Progenitor cell of endocrine pancreas (in vitro differentiated cells): ENCODE data around the gene KLKB1. TPM values are rescaled to one million over a fixed set of nuclear protein-coding genes. Genes with fewer than 3 reads are reported as not detected.

Source experiments
- DNase-seq: peaks from one replicate; pipeline ENCODE4 v3.0.0; 2021; ENCODE audit warnings: low spot score; ENCODE audit not compliant: unreplicated experiment
- H3K27ac Mint-ChIP-seq: 2 replicates; pipeline ENCODE4 v1.8.0; 2021; ENCODE audit warnings: mild to moderate bottlenecking, moderate library complexity, mixed read lengths
- H3K27me3 Mint-ChIP-seq: 2 replicates; pipeline ENCODE4 v1.8.0; 2021; ENCODE audit warnings: mixed read lengths
- H3K36me3 Mint-ChIP-seq: 2 replicates; pipeline ENCODE4 v1.8.0; 2022; ENCODE audit warnings: mixed read lengths; ENCODE audit not compliant: insufficient read depth
- H3K4me1 Mint-ChIP-seq: 2 replicates; pipeline ENCODE4 v1.8.0; 2021; ENCODE audit warnings: low read depth, mixed read lengths
- H3K4me3 Mint-ChIP-seq: 2 replicates; pipeline ENCODE4 v1.8.0; 2021; ENCODE audit warnings: low read depth, mild to moderate bottlenecking, moderate library complexity, mixed read lengths
- H3K9me3 Mint-ChIP-seq: 2 replicates; pipeline ENCODE4 v1.8.0; 2021; ENCODE audit warnings: low read depth, mixed read lengths
- total RNA-seq: library from RNA; stranded (reverse); gene quantifications from 2 replicates; pipeline ENCODE4 v1.2.1, GENCODE V29; 2021
- TF ChIP-seq, protein P1 (sequence below): fragments of 200-600 bp; sonication (generic); IDR thresholded peaks from one replicate; pipeline ENCODE4 v1.5.0; 2021; ENCODE audit warnings: antibody characterized with exemption, mild to moderate bottlenecking; ENCODE audit not compliant: unreplicated experiment

KLKB1 gene
- total RNA-seq, 1 donor from 2014 or later, result not detected

DNA sequence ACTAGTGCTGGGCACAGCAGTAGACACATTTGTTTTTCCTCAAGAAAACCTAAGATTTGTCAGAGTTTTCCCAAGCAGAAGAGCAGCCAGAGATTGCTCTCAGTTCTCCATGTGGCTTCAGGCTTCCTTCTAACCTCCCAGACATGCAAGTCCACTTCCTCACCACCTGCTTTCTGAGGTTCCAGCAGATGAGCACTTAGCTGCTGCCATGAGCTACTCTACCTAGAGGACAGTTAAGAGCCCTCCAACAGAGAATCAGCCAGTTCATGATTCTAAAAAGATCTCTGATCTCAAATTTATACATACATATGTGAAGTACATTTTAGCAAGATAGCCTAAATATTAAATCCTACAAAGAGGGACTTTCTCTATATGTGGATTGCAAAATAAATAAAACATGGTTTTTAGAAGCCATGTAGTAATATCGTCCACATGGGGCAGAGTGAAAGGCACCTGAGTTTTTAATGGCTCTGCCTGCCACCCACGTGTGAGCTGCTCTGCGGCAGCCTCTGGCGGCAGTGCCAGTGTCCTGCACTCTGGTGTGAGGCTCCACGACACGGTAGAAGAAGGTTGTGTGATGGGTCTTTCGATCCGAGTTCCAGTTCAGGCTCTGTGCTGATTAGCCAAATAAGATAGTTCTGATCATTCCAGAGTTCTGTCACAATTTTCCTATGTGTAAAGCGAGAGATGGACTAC lies 25.6 kb upstream of the KLKB1 start:
- no peaks in the 10 kb centered on the region for H3K4me1 Mint-ChIP-seq
- peaks cover 2% of the 10 kb centered on the region for H3K36me3 Mint-ChIP-seq
- TF ChIP-seq, protein P1, sequence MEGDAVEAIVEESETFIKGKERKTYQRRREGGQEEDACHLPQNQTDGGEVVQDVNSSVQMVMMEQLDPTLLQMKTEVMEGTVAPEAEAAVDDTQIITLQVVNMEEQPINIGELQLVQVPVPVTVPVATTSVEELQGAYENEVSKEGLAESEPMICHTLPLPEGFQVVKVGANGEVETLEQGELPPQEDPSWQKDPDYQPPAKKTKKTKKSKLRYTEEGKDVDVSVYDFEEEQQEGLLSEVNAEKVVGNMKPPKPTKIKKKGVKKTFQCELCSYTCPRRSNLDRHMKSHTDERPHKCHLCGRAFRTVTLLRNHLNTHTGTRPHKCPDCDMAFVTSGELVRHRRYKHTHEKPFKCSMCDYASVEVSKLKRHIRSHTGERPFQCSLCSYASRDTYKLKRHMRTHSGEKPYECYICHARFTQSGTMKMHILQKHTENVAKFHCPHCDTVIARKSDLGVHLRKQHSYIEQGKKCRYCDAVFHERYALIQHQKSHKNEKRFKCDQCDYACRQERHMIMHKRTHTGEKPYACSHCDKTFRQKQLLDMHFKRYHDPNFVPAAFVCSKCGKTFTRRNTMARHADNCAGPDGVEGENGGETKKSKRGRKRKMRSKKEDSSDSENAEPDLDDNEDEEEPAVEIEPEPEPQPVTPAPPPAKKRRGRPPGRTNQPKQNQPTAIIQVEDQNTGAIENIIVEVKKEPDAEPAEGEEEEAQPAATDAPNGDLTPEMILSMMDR, result peak; percentile 59
- peak; percentile 25 for DNase-seq
- no peaks in the 10 kb centered on the region for H3K27me3 Mint-ChIP-seq
- no peaks in the 10 kb centered on the region for H3K9me3 Mint-ChIP-seq
- no peak overlapping the region for H3K4me3 Mint-ChIP-seq
- H3K27ac Mint-ChIP-seq, result no peak overlapping the region

DNA sequence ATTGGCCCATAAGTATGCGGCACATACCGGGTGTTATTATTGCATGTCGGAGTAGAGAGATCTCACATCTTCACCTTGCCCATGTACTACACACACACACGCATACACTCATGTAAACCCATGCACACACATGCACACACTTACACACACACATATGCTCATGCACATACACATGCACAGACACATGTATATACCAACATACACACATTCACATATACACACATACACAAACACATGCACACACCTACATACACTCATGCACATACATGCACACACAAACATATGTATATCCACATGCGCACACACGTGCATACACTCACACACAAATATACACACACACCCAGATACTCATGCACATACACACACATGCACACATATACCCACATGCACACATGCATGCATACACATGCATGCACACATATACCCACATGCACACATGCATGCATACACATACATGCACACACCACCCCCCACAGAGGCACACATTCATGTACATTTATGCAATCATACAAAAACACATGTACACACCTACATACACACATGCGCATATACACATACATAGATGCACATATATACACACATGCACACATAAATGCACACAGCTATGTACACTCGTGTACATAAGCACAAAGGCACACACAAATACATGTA lies 24.7 kb upstream of the KLKB1 start:
- Mint-ChIP-seq H3K36me3 (no peaks in the 10 kb centered on the region), H3K27ac (no peak overlapping the region), H3K27me3 (no peaks in the 10 kb centered on the region), H3K4me3 (no peak overlapping the region), H3K9me3 (no peaks in the 10 kb centered on the region), H3K4me1 (no peaks in the 10 kb centered on the region)
- no peak for DNase-seq
- TF ChIP-seq, protein P1, result no peak

- H3K4me1 Mint-ChIP-seq, result no peaks in the 10 kb centered on the region
- no peak for DNase-seq
- no peak overlapping the region for H3K27ac Mint-ChIP-seq
- H3K4me3 Mint-ChIP-seq, result no peak overlapping the region
- H3K27me3 Mint-ChIP-seq, result no peaks in the 10 kb centered on the region
- no peaks in the 10 kb centered on the region for H3K9me3 Mint-ChIP-seq
- TF ChIP-seq, protein P1, result no peak
- no peaks in the 10 kb centered on the region for H3K36me3 Mint-ChIP-seq
Observed at GRCh38 chr4:186203406-186203805, 23.9 kb upstream of the KLKB1 start.

DNA sequence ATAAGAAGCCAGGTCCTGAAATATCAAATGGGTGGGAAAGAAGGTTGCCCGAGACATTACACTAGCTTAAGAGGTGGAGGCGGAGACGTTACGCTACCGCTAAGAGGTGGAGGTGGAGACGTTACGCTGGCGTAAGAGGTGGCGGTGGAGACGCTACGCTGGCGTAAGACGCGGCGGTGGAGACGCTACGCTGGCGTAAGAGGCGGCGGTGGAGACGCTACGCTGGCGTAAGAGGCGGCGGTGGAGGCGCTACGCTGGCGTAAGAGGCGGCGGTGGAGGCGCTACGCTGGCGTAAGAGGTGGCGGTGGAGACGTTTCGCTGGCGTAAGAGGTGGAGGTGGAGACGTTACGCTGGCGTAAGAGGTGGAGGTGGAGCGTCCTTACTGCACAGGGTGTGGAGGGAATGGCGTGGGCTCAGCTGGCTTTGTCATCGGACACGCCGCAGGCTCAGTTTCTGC lies 23.2 kb upstream of the KLKB1 start:
- H3K9me3 Mint-ChIP-seq, result peaks cover 5% of the 10 kb centered on the region
- TF ChIP-seq, protein P1, result no peak
- no peaks in the 10 kb centered on the region for H3K4me1 Mint-ChIP-seq
- peaks cover 3% of the 10 kb centered on the region for H3K36me3 Mint-ChIP-seq
- H3K4me3 Mint-ChIP-seq, result no peak overlapping the region
- no peak for DNase-seq
- no peak overlapping the region for H3K27ac Mint-ChIP-seq
- H3K27me3 Mint-ChIP-seq, result no peaks in the 10 kb centered on the region

- Mint-ChIP-seq H3K4me3 (no peak overlapping the region), H3K4me1 (no peaks in the 10 kb centered on the region), H3K27ac (no peak overlapping the region), H3K9me3 (peaks cover 8% of the 10 kb centered on the region), H3K27me3 (no peaks in the 10 kb centered on the region), H3K36me3 (peaks cover 6% of the 10 kb centered on the region)
- TF ChIP-seq, protein P1, result no peak
- no peak for DNase-seq
Observed at GRCh38 chr4:186204686-186205085, 22.6 kb upstream of the KLKB1 start.
